HG03159 (cell line): ENCODE results near the gene SFTA2.
"Not testable (repeated sequence)": the region's sequence is repeated elsewhere in the genome, so short reads cannot be mapped to it uniquely, and the experiment has no call there.

Experiments
- ATAC-seq: cut with Tn5 transposase; IDR thresholded peaks from one replicate; pipeline ENCODE4 v1.9.1; 2021; ENCODE audit warnings: mild to moderate bottlenecking, moderate library complexity; ENCODE audit not compliant: unreplicated experiment

SFTA2 gene

DNA sequence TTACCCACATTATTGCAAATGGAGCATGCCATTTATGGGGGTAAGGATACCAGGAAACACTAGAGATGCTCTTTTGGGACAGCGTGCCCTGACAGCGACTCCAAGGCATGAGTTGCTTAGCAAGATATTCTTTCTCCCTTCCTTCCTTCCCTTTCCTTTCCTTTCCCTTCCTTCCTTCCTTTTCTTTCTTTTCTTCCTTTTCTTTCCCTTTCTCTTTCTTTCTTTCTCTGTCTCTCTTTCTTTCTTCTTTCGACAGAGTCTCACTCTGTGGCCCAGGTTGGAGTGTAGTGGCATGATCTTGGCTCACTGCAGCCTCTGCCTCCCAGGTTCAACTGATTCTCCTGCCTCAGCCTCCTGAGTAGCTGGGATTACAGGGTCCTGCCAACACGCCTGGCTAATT is 12.1 kb upstream of the SFTA2 start:
- ATAC-seq = no peak

- no peak for ATAC-seq
Observed at GRCh38 chr6:30942338-30943060, 10.5 kb upstream of the SFTA2 start.

- ATAC-seq = no peak
Observed at GRCh38 chr6:30940361-30940986, 8.5 kb upstream of the SFTA2 start, which contains the start of gene MUCL3. MUCL3 (plus strand) TSS chr6:30940973; CDS start chr6:30941000, 27 bp downstream.

GRCh38 chr6:30939473-30939872 is 7.5 kb upstream of the SFTA2 start:
- no peak for ATAC-seq

- ATAC-seq = no peak
Observed at GRCh38 chr6:30938730-30939129, 6.8 kb upstream of the SFTA2 start.

DNA sequence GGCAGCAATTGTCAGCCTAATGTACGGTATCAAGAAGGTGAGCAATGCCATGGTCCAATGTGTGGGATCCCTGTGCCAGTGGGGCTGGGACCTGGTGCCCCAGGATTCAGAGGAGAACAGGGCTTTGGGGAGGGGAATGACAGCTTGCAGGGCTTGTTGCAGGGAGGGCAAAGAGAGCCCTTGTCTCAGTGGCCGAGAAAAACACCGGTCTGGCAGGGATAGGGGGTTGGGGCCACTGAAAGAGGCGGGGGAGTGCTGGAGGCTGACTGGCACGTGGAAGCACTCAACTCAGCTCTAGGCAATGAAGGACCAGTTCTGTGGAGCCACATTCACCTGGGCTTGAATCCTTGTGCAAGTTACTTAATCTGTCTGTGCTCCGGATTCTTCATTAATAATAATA is 5.3 kb upstream of the SFTA2 start:
- ATAC-seq = no peak

DNA sequence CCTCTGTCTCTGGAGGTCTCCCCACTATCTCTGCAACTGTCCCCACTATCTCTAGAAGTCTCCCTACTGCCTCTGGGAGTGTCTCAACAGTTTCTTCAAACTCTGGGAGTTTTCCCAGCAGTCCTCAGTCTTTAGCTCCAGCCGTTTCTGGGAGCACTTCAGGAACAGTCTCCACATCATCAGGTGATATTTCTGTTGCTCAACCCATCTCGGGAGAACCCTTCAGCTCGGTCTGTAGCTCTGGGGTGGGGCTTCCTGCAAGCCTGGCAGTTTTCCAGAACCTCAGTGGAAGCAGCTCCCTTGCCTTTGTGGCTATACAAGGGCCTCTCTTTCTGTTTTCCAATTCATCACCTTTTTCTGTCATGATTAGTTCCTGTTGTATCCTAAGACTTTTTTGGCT is 3.0 kb upstream of the SFTA2 start:
- no peak for ATAC-seq

- ATAC-seq = no peak
Observed at GRCh38 chr6:30932665-30933365, 845 bp upstream of the SFTA2 start.

GRCh38 chr6:30931272-30931671 is 698 bp downstream of the SFTA2 start:
- ATAC-seq = no peak

- no peak for ATAC-seq
Observed at GRCh38 chr6:30930506-30930905, 1.5 kb downstream of the SFTA2 start.

DNA sequence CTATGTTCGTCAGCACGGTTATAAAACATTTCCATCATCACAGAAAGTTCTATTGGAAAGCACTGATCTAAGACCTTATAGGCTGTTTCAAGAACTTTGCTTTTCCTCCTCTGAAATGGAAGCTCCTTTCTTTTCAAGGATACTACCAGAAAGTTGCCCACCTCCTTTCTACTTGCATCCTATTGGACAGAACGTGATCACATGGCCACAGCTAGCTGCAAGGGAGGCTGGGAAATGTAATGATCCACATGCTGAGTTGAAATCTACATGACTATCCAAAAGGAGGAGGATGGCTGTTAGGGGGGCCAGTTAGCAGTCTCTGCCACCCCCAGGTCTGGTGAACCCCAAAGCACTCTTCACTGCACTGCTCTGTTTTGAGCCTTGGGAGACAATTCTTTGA is 3.3 kb downstream of the SFTA2 start:
- ATAC-seq = no peak

- not testable (repeated sequence) for ATAC-seq
Observed at GRCh38 chr6:30927080-30927479, 4.9 kb downstream of the SFTA2 start.

- no peak for ATAC-seq
Observed at GRCh38 chr6:30926644-30927043, 5.3 kb downstream of the SFTA2 start.

- ATAC-seq = not testable (repeated sequence)
Observed at GRCh38 chr6:30924040-30924627, 7.8 kb downstream of the SFTA2 start.

GRCh38 chr6:30922447-30922852 is 9.5 kb downstream of the SFTA2 start:
- no peak for ATAC-seq

DNA sequence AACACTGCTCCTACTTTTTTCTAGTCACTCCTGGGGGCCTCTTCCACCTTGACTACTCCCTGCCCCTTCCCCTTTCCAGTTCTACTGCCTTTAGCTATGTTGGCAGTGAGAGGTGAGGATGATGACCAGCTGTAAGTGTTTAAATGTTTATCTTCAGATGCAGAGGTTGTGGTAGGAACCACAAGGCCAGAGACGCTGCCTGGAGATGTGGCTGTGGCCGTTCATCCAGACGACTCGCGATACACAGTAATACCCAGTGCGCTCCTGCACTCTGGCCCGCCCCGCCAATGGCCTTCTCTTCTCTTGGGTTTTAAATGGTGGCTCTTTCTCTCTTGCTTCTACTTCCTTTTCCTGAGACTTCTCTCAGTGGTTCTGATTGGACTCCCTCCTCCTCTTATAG is 13.3 kb downstream of the SFTA2 start:
- ATAC-seq = no peak

DNA sequence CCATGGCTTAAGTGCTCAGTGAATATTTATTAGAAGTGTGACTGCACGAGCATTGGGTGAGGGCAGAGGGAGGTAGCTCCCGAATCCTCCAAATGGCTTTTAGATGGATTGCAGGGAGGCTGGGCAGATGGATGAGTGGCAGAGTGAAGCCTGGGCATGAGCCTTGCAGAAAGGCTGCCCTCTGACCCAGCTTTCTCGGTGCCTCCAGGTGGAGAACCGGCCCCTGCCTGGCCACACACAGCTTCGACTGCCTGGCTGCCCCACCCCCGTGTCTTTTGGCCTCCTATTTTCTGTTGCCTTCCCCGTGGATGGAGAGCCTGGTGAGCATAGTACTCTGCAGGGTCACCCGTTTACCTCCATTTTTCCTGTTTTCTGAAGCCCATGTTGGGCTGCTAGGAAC is 14.5 kb downstream of the SFTA2 start:
- no peak for ATAC-seq

- ATAC-seq = no peak
Observed at GRCh38 chr6:30917041-30917440, 14.9 kb downstream of the SFTA2 start.

DNA sequence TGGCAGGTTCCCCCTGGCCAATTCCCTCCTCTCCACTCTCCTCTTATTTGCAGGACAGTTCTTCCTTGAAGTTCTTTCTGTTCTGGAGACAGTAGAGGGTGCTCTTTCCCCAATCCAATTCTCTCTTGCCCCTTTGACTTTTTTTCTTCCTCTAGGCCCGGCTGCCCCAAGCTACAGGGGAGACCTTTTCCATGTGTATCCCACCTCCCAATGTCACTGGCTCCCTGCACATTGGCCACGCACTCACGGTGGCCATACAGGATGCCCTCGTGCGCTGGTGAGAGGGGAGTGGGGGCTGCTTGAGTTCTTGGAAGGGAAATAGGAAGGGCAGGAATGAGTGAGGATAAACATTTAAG is 16.4 kb downstream of the SFTA2 start:
- no peak for ATAC-seq

- ATAC-seq = no peak
Observed at GRCh38 chr6:30914854-30915590, 16.9 kb downstream of the SFTA2 start.
